GM12801 (cell line): ENCODE results near the gene FUT7.

ENCODE experiments used
- CTCF ChIP-seq: IDR thresholded peaks from one replicate; pipeline ENCODE4 v1.5.1; 2011; ENCODE audit warnings: control low read depth; ENCODE audit not compliant: insufficient read length; ENCODE audit errors: extremely low read depth

FUT7 gene

GRCh38 chr9:137009938-137010732 lies 21.8 kb downstream of the FUT7 start:
- no peak for TF ChIP-seq CTCF

GRCh38 chr9:137009217-137009616 lies 22.7 kb downstream of the FUT7 start:
- TF ChIP-seq CTCF = no peak

DNA sequence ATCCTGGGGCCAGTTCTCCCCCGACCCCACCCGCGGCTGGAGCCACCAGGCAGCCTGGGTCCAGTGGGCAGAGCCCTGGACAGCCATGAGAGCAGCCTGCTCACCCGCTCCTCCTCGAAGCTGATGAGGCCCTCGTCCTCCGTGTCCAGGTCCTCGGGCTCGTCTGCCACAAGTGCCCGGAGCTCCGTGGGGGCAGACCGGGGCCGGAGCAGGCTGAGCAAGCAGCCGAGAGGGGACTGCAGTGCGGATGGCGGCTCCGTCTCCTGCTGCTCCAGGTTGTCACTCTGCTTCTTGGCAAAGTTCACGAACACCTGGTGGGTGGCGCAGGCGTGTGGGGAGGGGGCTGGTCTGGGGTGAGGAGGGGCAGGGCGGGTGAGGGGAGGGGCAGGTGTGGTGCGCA lies 23.6 kb downstream of the FUT7 start:
- TF ChIP-seq CTCF = no peak

DNA sequence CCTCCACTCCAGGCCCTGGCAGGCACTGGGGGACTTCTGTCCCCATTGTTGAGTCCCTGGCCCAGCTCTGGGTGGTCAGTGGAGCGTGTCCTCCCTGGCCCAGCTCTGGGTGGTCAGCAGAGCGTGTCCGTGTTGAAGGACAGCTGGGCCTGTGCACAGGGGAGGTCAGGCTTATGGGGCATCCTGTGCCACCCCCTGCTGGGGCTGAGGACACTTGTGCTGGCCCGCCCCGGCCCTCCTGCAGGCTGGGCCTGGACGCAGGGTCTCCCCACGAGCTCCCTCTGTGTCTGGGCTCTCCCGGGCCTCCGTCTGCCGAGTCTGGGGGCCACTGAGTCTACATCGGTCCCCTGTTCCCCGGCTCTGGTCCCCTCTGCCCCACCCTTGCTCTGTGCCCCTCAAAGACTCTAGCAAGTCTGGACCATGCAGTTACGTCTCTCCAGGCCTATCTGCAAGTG lies 24.0 kb downstream of the FUT7 start:
- TF ChIP-seq CTCF = no peak

DNA sequence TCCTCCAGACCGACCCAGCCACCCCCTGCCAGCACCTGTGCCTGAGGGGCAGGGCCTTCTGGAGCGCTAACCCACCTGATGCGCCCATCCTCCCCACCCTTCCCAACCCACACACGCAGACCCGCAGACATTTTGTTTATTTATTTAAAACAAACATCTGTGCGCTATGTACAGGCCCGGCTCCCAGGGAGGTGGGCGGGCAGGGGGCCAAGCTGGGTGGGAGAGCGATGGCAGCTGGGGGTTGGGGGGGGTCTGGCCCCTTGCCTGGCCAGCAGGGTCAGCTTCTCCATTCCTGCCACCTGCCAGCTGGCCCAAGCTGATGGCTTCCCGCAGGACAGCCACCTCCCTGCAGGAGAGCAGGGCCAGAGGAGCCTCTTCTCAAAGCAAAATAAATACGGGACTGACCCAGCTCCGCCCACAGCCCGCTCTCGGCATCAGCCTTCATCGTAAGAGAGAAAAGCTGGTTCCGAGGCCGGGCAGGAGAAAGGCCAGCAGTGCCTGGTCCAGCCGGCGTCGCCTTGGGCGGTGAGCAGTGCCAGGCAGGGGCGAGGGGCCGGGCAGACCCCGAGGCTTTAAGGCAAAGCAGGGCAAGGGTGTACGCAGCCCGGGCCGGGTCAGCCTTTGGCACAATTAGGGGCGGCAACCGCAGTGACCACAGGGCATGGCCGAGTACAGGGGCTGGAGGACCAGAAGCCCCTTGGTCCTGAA lies 24.6 kb downstream of the FUT7 start:
- no peak for TF ChIP-seq CTCF

- TF ChIP-seq CTCF = no peak
Measured at GRCh38 chr9:137006116-137007003, 25.5 kb downstream of the FUT7 start.

DNA sequence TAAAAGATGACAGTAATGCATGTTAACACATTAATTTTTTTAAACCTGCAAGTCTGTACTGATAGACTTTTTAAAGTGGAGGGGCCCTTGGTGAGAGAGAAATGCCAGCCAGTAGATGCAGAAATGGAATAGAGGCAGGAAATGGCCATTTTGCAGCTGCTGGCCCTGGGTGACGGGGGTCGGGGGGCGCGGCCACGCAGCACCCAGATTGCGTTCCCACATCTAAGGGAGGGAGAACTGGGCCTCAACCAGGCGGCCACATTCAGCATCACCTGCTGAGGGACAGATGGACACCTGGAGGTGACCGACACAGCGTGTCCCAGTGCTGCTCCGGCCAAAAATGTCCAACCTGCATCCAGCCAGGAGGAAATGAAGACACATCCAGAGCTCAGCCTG lies 29.2 kb downstream of the FUT7 start:
- no peak for TF ChIP-seq CTCF
